Left hindlimb (tissue), 1 donor: ENCODE data around the gene RTN4RL2.
A peak's percentile ranks its signal among the peaks of the same experiment; 100 is the strongest.

Source experiments
- DNase-seq: peaks from one replicate; pipeline ENCODE4 v3.0.0-alpha.2; 2018

RTN4RL2 gene

GRCh38 chr11:57500926-57501325, 40.6 kb downstream of the RTN4RL2 start:
- DNase-seq: no peak

- no peak for DNase-seq
Observed at GRCh38 chr11:57501953-57502352, 41.6 kb downstream of the RTN4RL2 start.

- no peak for DNase-seq
Observed at GRCh38 chr11:57502376-57502775, 42.0 kb downstream of the RTN4RL2 start.

- no peak for DNase-seq
Observed at GRCh38 chr11:57502870-57503269, 42.5 kb downstream of the RTN4RL2 start.

GRCh38 chr11:57504511-57504910, 44.2 kb downstream of the RTN4RL2 start:
- DNase-seq: no peak

DNA sequence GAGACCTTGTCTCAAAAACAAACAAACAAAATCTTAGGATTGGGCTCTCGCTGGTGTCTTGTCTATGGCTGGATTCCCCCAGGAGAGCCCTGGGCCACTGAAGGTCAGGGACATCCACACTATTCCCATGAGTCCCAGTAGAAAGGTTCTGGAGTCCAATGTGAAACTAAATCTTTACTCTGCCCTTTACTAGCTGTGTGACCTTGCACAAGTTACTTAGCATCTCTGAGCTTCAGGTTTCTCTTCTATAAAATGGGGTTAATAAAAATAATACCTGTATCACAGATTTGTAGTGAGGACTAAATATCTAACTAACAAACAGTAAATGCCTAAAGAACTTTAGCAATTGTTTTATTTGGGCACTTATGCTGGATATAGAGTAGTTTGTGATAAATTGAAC, 46.2 kb downstream of the RTN4RL2 start:
- DNase-seq: no peak

DNA sequence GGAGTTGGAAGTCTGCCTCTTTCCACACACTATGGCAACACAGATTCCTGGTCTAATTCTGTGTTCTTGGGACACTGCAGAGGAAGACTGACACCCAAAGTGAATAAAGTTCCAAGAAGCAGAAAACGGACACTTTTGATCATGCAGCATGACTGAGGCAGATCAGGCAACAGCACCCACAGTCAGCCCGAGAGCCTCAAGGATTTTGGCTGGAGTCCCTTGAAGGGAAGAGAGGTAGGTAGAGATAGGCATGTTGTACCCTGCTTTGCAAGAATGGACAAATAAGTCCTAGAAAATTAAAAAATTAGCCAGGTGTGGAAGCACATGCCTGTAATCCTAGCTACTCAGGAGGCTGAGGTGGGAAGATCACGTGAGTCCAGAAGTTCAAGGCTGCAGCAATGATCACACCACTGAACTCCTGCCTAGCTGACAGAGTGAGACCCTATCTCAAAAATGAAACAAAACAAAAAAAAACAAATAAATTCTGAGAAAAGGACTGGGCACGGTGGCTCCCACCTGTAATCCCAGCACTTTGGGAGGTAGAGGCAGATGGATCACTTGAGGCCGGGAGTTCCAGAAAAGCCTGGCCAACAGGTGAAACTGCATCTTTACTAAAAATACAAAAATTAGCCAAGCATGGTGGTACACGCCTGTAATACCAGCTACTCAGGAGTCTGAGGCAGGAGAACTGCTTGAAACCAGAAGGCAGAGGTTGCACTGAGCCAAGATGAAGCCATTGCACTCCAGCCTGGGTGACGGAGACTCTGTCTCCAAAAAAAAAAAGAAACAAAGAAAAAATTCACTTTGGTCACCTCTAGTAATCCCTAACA, 48.2 kb downstream of the RTN4RL2 start:
- DNase-seq: no peak

- no peak for DNase-seq
Observed at GRCh38 chr11:57511741-57512430, 51.6 kb downstream of the RTN4RL2 start.

GRCh38 chr11:57512646-57513451, 52.5 kb downstream of the RTN4RL2 start:
- DNase-seq: no peak

DNA sequence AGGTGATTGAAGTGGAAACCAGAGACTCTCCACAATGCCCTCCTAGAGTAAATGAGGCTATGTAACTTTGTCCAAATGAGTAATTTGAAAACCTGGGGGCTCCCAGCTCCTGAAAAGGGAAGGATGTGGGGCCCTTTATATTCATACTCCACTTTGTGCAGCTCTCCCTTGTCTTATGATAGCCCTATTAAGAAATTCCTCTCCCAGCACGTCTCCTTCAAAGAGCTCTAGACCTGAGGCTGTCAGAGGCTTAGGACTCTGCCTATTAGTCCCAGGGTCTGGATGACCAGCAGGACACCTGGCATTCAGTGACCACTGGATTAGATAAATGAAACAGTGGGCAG, 53.1 kb downstream of the RTN4RL2 start:
- DNase-seq: no peak

DNA sequence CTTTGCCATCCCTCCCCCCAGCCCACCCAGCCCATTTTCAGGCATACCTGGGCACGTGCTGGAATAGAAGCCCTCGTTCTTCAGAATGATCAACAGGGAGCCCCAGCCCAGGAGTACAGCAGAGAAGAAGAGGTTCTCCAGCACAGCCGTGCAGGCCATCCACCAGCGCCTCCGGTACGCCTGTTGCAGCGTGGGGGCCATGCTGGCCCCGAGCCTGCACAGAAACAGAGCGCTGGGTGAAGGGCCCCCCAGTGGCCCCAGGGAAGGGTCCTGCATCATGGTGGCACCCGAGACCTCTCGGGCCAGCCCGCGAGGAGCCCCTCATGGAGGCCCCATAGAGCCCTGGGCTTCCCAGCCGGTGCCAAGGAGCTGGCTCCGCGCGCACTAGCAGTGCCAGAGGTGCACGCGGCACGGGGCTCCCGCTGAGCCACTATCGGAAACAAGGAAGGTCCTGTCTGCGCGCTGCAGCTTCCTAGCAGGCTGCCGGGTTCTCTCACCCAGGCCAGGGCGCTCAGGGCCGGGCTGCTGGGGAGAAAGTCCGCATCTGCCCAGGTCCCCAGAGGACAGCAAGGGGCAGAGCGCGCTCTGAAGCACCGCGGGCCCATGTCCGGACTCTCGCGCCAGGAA, 53.7 kb downstream of the RTN4RL2 start:
- DNase-seq: peak; percentile 56

DNA sequence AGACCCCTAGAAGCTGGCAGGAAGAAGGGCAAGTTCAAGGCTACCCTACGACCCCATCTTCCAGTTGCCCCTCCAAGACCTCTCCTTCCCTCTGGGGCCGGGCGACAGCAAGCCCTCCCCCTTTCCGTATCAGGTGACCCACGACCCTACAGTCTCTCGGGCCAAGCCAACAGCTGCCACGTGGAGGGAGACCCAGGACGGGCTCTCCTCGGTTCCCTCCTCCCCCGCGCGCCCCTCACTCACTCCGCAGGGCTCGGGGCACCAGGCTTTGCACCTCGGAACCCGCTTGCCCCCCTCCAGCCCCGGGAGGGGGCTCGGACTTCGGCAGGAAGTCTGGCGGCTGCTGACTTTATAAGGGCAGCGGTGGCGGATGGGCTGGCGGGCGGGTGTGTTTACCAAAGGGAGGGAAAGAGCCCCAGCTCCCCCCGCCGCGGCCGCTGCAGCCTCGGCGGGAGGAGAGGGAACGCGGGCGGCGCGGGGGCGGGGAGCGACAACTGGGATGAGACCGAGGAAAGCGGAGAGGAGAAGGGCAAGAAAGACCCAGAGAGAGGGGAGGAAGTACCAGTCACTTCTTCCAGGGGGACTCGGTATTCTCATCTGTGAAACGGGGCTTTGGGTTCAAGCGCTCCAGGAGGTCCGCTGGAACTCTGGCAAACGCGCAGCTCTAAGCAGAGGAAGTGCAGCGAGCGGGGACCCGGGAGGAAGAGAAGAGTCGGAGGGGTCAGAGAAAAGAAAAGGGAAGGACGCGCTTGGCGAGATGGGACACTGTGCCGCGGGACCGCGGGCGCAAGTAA, 54.4 kb downstream of the RTN4RL2 start:
- DNase-seq: peak; percentile 62

DNA sequence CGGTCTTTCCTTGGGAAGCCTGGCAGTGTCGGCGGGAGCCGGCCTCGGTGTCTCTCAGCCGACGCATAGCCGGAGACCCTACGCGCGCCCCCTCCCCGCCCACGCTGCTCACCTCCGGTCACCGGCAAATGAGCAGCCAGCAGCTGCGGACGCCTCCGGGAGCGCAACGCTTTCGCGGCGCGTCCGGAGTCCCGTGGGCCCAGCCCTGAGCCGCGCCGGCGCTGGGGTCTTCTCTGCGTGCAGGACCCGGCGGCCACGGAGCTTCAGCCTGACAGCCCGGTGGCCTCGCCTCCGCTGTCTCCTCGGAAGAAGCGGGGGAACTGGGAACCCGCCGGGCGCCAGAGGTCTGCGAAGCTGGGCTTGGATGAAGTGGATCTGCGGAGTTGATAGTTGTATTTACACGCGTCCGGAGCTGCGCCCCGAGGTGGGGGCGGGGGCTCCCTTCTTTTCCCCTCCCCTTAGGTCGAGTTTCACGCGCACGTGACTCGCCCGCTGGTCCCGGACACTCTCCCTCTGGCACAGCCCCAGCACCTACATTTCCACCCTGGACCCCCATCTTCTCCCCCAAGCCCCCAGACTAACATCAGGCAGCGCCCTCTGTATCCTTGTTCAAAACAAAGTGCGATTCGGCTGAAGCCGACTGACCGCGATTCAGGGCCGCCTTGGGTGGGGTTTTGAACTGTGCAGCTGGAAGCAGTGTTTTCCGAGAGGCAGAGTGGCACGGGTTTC, 55.2 kb downstream of the RTN4RL2 start, which contains the start of gene SLC43A1:
TSS of gene SLC43A1 (minus strand) at position 371 of the 729 bp plus-strand sequence. CDS start 1,591 bp downstream, outside the sequence.
- DNase-seq: peak; percentile 76

- DNase-seq: no peak
Observed at GRCh38 chr11:57516061-57516443, 55.7 kb downstream of the RTN4RL2 start.

GRCh38 chr11:57521116-57521515, 60.8 kb downstream of the RTN4RL2 start:
- DNase-seq: no peak

DNA sequence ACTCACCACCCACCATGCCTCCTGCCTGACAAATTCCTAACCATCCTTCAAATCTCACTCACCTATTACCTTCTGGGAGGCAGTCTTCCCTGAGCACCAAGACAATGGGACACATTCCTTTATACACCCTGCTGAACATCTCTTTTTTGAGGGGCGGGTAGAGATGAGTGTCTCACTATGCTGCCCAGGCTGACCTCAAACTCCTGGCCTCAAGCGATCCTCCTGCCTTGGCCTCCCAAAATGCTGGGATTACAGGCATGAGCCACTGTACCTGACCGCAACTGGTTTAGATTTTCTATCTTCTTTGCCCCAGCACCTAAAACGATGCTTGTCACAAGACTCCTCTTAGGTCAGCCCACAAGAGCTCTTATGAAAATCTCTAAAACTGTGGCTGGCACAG, 63.1 kb downstream of the RTN4RL2 start:
- DNase-seq: no peak
